Hematopoietic multipotent progenitor cell treated with erythropoietin and hydrocortisone succinate and interleukin-3 and kit ligand, for 4 days (in vitro differentiated cells): ENCODE measurements around the gene C7orf25.
A peak's percentile ranks its signal among the peaks of the same experiment; 100 is the strongest.

Experiments
- DNase-seq: peaks from one replicate; pipeline ENCODE4 v3.0.0-alpha.2; 2015

Gene C7orf25

DNA sequence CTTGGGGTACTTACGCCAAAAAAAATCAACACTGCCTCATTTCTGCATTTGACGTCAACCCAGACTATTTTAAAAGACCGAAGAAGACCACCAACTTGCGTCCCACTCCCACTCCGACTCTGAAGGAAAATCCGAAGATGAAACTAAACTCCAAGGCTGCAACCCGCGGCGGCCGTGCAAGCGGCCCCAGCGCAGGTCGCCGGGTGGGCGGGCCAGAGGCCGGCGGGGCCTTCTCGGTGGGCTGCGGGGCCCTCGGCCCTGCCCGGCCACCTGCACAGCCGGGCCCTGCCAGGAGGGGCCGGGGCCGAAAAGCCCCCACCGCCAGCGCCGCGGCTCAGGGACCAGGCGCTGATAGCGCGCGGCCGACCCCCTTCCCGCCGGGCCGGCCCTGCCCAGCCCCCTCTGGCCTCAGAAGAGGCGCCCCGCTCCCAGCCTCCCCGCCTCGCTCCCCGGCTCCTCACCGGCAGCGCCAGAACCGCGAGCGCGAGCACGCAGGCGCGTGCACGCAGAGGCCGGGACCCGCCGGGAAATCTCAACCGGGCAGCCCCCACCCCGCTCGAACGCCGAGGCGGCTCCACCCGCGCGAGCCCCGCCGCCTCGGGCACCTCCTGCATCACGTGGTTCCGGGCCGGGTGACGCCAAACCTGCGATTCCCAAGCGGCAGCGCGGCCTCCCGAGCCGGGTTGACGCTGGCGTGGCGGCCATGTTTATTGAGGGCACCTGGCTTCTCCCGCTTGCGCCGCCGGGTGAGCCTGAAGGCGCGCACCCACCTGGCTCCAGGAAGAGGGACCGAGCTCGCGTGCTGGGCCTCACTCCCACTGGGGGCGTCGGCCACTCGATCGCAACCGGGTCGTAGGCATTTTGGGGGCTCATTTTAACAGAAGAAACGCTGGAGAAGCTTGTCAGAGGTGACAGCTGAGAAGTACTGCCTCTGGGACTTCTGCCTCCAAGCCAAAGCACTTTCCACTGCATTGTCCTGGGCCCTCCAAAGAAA, at the start of gene C7orf25:
Gene C7orf25 (minus strand): TSS at position 617 of the 994 bp plus-strand sequence. CDS start 1,170 bp downstream, outside the sequence.
- DNase-seq: peak; percentile 97

DNA sequence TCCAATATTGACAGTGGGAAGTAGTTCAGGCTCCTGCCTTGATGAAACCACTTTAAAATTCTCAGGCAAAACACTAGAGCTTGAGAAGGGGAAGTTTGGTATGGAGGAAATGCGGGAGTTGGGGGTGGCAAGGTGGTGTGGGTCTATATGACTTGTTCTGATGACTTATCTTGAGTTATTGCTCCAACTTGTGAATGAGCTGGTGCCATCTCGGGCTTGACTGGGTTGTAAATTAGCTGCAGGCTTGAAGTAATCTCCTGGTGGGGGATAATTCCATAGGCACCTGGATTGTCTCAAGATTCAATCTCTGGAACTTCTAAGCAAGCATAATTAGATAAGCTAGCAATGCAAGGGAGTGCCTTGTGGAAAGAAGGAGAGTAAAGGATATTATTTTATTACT, 49.3 kb upstream of the C7orf25 start:
- DNase-seq: no peak

DNA sequence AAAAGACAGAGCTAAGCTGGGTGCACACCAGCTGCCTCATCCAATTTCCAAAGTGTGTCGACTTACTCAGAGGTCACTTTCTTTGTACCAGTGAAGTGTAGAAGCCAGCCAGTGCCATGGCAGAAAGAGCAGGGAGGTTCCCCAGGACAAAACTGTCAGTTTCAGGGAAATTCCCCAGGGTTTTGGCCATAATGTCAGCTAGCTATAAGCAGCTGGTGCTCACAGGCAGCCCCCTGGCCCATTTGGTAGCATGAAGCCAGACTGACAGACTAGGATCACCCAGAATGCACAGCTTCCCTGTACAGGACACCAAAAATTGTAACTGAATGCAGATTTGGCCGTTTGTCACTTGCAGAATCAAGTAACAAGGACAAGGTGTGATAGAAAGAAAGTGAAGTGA, 48.9 kb upstream of the C7orf25 start:
- no peak for DNase-seq

DNA sequence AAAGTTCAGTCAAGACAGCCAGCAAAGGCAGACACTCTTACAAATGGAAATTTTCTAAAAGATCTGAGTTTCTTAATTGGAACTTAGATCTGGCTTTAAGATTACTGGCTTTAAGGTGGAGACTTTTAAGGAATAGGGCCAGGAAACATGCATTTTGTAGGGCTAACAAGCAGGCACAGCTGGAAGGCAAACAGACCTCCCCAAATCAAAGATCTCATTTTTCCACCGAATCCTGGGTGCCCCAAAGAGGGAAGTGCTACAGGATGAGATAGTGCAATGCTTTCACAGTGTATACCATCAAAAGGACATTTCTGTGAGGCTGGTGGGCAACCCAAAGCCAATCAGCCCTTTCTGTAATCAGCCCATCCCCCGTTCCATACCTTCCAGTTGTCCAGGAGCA, 47.7 kb upstream of the C7orf25 start:
- no peak for DNase-seq

DNA sequence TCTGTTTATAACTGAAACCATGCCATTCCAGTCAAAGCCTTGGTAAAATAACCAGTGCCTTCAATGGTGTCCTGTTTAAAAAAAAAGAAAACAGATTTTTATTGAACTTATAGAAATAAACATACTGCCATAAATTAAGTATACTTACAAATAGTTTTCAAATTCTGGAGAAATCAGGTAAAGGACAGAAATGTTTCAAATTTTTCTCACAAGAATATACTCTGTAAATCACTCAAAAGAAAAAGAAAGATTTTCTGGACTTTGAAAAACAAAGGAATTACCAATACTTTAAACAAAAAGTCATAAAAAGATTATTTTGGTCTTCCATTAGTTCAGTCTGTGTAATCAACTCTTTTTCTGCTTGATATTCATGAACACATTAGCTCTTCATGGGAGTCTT, 44.2 kb upstream of the C7orf25 start:
- DNase-seq: no peak

DNA sequence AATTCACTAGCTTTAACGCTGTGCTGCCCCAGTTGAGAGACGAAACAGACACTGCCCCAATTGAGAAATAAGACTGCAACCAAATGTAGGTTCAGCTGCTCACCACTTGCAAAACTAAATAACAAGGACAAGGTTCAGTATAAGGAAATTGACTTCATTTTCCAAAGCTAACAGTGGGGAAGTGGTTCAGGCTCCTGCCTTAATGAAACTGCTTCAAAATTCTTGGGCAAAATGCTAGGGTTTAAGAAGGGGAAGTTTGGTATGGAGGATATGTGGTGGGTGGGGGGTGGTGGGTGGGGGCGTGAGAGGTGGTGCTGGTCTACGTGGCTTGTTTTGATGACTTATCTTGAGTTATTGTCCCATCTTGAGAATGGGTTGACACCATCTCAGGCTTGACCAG, 42.1 kb upstream of the C7orf25 start:
- no peak for DNase-seq

DNA sequence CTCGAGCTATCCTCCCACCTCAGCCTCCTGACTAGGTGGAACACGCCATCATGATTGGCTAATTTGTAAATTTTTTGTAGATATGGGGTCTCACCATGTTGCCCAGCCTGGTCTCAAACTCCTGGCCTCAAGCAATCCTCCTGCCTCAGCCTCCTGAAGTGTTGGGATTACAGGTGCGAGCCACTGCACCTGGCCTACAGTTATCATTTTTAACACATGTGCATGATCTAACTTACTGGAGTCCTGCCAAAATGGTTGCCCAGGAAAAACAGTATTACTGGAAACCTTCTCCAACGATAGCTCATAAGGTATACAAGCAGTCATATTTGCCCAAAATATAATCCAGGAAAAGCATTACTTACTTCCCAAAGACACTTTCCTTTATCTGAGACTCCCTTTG, 40.5 kb upstream of the C7orf25 start:
- DNase-seq: no peak

DNA sequence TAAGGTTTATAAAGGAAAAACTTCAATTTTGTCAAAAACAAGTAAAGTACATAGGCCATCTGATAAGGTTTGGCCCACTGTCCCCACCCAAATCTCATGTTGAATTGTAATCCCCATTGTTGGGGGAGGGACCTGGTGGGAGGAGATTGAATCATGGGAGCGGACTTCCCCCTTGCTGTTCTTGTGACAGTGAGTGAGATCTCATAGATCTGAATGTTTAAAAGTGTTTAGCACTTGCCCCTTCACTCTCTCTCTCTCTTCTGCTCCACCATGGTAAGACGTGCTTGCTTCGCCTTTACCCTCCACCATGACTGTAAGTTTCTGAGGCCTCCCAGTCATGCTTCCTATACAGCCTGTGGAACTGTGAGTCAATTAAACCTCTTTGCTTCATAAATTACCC, 38.5 kb upstream of the C7orf25 start:
- DNase-seq: no peak

DNA sequence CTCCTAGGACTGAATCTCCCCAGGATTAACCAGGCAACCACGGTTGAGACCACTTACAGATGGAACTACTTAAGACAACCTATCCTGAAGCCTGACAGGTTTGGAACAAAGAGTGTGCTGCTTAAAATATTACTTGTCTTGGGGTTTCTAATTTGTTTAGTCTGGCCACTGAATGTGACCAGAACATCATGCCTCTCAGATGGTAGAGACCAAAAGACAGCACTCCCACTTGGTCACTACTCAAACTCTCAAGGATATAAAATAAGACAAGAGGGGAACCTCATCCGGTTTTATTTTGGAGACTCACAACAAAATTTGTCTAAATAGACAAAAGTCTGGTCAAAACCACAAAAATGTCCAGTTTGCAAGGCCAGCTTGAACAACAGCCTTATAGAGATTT, 35.7 kb upstream of the C7orf25 start:
- no peak for DNase-seq

DNA sequence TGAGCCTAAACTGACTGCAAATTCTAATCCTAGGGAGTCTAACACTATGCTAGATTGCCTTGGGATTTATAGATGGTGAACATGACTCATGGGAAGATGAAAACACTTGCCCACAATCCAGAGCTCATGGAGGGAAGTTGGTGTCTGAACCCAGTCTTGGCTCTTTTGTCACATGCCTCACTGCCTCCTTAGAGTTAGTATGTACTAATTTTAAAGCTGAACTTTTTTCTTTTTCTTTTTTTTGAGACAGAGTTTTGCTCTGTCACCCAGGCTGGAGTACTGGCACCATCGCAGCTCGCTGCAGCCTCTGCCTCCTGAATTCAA, 34.7 kb upstream of the C7orf25 start:
- DNase-seq: peak; percentile 11

DNA sequence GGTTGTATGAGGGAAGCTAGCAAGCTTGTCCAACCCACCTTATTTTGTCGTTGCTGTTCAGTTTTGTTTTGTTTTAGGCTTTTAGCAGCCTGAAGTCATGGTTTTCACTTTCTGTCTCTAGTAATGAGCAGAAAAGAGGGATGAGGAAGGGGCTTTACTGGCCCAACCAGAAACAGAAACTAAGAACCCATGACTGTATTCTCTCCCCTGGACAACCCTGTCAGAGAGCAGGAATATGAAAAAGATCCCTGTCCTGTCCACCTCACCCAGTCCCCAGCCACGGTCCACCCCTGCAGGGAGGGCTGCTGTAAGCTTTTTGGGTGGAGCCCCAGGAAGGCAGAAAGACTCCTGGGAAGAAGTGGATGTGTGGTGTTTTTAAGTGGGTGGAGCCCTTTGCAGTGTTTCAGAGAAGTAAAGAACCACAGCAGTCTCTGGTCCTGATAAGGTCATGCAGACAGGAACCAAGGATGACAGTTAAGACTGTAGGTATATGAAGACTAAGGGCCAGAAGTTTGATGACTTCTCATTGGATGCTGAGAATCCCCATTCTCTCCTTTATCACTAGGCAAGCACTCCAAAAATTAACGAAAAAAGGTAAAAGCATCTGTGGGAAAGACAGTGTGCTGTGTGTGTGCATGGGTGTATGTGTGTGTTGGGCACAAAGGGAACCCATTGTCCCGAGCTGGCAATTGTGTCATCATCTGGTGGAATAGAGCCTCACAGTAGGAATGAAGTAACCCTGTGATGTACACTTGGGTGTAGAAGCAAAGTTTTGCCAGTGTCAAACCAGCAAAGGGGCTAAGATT, 34.2 kb upstream of the C7orf25 start:
- DNase-seq: peak; percentile 90

DNA sequence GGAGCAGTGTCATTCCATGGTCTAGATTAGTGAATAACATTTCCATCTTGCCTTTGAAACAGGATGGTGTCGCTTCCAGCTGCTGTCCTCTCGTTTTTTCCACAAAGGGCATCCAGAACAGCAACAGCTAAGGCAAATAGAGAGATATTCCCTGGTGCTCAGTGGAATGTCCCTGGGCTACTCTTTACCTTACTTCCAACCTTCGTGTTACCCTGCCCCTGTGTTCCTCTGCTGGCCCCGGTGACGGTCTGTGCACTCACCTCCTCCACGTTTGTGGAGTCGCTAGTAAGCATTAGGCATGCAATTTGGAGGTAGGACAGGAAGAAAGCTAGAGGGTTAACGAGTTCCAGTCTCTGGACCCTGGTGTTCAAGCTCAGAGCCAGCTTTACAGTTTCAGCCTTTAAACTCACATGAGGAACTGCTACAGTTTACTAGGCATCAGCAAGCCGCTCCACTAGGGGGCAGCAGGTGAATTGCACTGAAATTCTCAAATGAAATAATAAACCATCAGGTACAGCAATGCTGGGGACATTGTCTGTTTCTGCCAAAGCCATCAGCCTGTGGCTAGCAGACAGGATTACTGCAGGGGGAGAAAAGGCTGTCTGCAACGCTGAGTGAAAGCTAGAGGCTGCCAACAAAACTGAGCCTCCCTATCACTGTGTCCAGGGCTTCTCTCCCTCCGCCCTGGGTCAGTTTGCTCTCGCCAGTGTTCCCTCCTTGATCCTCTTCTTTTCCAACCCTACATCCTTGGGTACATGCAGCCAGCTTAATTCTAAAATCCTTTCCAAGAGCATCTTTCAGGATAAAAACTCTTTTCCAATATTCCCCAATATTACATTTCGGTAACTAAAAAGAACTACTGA, 29.3 kb upstream of the C7orf25 start:
- DNase-seq: peak; percentile 89

DNA sequence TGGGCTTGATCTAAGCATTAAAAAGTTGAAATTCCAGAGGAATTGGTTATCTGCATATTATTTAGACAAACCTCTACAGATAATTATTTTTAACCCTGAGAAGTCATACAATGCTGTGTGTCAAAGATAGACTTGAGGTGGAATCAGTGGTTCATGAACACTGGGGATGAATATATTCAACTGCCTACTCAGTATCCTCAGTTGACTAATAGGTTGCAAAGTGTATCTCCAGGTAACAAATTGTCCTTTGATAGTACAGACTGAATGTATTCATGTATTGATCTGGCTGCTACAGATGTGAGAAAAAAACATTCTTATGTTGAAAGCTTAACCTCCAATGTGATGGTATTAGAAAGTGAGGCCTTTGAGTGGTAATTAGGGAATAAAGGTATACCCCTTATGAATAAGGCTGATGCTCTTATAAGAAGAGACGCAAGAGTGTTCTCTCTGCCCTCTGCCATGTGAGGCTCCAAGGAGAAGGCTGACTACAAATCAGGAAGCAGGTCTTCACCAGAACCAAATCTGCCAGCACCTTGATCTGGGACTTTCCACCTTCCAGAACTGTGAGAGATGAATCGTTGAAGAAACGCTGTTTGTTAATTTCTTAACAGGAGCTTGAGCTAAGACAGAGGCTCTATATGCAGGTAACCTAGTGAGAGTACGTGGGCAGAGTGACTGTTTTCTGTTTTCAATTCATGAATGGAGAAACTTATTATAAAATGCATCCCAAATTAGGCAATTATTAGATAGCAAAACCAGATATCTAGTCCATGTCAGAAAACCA, 27.8 kb upstream of the C7orf25 start:
- DNase-seq: no peak

DNA sequence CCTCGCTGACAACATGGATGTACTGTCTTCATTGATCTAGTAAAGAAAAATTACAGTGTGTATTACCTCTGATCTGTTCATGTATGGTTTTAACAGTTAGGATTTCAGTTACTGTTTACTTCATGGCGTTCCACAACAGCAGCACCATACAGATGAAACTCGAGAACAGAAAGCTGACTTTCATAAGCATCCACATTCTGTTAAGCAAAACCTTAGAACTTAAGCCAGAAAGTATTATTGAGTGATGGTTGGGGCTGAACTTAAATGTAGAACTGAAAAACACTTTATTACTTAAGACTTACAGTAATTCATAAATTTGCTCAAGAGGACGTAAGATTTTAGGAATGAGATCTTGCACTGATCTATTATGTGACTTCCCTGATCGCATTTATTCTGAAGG, 24.0 kb upstream of the C7orf25 start:
- DNase-seq: no peak

DNA sequence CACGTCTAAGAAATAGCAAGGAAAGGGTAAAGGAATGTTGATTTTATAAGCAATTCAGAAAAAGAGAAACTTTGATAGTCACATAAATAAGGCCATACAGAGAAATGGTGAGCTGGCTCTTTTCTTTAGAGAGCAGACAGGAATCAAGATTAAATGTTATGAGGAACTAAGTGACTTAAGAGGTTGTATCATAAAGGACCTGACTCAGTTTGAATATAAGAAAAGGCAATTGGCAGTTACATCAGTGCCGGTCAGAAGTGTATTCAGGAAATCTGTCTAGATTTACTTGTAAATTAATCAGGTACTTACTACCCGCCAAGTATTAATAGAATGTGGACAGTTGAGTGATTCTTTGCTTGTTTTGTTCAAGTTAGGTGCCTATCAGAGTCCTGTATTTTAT, 22.4 kb upstream of the C7orf25 start:
- DNase-seq: no peak

DNA sequence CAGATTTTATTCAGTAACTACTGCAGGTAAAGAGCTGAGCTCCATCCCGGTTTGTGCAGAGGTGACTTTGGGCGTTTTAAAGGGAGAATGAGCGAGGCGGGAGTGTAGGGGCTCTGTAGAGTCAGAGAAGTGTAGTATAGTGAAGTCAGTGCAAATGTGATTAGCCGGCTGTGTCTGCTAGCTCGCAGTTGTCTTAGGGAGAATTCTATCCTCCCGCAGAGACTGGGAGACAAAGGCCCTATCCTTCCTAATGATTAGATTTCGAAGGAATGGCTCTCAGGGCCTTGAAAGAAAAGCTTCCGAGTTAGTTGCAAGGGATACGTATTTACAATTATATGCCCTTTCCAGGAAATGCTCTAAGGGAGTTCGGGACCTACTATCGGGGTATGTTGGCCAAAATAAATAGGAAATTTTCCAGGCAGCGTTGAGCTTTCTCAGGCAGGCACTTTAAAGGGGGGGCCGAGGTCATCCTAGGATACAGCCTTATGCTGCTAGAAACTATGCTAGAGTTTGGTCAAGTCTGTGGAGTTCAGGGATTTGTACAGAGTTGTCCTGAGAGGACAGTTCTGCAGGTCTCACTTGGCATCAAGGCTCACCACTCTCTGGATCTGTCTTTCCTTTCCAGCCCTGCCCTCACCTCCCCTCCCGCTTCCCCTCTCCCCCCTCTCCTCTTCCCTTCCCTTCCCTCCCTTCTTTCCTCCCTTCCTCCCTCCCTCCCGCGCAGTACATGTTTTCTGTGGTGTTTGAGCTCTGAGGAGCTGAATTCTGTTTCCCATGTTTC, 21.1 kb upstream of the C7orf25 start:
- peak; percentile 55 for DNase-seq

DNA sequence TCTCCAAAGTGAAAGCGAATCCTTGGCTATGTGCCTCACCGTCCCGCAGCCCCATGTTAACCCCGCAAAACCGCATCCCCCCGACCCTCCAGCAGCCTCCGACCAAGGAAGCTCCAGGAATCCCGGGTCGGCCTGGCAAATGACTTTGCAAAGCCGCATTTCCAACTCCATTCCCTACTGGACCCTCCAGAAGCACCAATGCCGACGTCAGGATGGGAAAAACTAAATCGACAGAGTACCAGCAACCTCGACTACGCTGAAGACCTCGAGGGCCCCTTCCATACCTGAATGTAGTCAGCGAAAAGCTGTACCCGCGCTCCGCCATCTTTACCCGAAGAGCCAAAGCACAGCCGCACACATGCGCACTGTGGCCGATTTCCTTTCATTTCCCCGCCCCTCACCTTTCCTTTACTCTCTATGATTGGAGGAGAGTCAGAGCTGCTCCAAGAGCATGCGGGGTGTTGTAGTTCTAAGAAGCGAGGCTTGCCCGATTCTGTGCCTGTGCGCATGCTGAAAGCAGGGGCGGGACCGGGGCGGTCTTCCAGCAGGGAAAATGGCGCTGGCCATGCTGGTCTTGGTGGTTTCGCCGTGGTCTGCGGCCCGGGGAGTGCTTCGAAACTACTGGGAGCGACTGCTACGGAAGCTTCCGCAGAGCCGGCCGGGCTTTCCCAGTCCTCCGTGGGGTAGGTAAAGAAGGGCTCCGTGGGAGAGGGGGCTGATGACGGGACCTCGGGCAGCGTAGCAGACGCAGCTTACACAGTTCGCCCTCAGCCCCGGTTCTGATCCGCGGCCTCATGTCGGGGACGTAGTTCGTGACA, 20.2 kb upstream of the C7orf25 start, which contains the start of the genes MRPL32 and PSMA2:
Gene MRPL32 (plus strand): TSS at position 543 of the 818 bp plus-strand sequence. CDS start 11 bp downstream, at position 554.
Gene PSMA2 (minus strand): TSS at position 341 of the 818 bp plus-strand sequence. CDS start 16 bp downstream, at position 325.
- DNase-seq: peak; percentile 99

DNA sequence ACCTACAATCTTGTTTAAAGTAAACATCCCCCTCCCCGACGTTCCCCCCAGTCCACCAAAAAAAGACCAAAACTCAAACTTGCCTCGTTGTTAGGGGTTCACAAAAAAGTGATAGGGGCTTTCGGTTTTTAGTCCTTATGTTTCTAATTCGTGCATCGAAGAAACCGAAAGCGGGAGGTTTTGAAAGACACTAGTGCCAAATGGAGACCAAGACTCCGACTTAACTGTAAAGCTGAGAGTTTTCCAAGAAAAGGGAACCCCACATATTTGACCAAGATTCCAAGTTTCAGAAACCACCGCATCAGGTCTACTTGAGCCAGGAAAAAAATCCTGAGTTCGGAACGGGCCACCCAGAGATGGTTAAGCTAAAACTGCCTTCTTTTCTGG, 19.6 kb upstream of the C7orf25 start:
- DNase-seq: no peak

DNA sequence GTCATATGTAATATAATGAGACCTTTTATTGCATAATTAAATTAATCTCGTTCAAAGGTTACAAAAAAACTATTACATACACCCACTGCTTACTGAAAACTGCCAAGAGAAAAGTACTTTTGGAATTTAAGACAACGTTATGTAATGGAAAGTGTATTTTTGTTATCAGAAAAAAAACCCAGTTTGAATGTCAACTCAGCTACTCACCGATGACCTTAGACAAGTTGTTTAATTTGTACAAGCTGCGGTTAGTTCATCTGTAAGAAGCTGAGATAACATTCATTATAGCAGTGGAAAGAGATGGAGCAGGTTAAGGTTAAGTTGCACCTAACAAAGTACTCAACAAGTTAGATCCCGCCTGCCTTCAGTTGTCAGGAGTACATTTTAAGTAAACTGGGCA, 19.0 kb upstream of the C7orf25 start:
- DNase-seq: no peak

DNA sequence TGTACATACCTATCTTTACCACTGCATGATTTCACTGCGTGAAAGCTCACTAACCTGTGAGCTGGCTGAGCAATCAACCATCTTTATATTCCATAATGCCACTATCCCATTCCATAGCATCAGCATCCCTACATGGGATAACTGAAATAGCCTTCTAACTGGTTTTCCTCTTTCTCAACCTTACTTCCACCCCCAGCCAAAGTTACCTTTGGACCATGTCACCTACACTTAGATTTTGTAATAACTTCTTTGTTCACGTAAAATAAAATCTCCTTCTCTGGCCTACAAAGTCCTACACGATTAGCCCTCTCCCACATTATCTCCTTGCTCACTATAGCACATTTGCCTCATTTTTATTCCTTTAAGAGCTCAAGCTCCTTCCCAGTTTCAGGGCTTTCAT, 17.6 kb upstream of the C7orf25 start:
- DNase-seq: no peak
